HK-2 (cell line): ENCODE results near the gene CNOT6L.

Experiments
- DNase-seq: peaks from one replicate; pipeline ENCODE4 v3.0.0-alpha.2; 2018; ENCODE audit not compliant: unreplicated experiment

The CNOT6L gene

DNA sequence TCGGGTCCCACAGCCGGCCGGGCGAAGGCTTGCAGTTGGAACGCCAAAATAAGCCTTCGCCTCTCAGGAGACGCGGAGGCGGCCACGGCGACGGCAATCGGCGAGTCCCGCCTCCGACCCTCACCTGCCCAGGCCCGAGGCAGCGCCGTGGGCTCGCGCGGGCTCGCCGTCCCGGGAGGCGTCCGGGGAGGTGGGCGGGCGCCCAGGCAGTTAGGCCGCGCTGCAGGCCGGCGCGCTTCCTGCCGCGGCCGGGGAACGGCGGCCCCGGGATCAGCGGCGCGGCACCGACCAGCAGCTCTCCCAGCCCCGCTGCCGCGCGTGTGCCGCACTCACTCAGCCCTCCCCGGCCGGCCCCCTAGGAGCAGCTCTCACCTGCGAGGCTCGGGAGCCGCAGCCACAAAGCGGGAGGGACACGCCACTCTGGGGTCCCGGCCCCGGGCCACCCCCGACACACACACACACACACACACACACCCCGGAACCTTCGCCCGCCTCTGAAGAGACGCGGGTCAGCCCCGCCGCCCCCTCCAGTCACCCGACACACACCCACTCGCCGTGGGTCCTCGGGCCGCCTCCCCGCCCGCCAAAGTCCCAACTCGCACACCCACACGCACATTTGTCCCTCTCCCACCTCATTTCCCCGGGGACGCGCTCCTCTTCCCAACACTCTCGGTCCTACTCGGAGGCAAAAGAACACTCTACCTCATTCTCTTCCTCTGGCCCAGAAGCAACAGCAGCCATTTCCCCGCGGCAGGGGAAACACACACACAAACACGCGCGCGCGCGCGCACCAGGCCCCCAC, at the start of gene CNOT6L:
CNOT6L (minus strand) TSS at position 767 of the 802 bp plus-strand sequence; CDS start at position 707, 60 bp downstream.
- peak; percentile 68 for DNase-seq

DNA sequence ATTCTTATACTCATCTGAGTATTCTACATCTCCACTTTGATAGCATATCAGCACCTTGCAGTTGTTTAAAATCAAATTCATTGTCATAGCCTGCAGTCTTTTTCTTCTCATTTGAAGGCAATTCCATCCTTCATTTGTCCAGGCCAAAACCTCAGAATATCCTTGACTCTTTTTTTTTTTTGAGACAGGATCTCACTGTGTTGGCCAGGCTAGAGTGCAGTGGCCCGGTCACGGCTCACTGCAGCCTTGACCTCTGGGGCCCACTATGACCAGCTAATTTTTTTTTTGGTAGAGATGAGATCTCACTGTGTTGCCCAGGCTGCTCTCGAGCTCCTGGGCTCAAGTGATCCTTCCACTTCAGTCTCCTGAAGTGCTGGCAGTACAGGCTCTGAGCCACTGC, 46.1 kb upstream of the CNOT6L start:
- no peak for DNase-seq

DNA sequence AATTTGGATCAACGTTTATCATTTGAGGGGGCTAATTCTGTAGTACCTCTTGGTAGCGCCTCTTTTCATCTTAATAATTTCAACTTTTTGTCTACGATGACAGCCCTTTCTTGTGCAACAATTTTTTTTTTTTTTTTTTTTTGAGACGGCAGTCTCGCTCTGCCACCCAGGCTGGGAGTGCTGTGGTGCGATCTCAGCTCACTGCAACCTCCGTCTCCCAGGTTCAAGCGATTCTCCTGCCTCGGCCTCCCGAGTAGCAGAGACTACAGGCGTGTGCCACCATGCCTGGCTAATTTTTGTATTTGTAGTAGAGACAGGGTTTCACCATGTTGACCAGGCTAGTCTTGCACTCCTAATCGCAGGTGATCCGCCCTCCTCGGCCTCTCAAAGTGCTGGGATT, 44.2 kb upstream of the CNOT6L start:
- peak; percentile 9 for DNase-seq

DNA sequence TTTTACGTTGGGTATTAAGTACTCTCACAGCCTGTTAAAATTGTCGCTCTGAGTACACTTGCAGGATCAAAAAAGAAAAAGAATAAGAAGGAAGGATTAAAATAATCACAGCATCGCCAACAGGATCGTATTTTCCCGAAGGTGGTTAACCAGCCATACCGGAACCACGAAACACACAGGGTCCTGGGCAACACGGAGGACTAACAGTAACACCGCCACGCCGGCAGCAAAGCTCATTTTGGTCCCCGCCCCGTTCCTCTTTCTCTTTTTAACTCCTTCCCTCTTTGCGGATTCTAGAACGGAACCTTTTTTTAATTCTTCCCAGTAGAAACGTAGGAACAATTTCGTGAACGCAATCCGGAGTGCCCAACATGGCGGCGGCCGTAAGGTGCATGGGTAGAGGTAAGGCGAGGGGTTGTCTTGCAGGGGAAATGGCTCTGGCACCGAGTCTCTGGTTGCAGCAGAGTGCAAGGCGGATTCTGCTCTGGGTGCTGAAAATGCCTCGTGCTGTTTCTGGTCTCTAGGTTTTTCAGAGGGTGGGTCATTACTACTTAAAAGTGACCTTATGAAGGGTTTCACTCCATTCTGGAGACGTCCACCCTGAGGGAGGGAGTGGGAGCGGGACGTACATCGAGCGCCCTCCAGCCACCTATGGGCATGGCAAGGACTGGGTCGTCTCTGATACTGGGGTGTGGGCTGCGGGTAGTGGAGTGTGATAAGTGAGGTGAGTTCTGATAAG, 43.5 kb upstream of the CNOT6L start, which contains the start of gene MRPL1:
MRPL1 (plus strand) TSS at position 353 of the 739 bp plus-strand sequence; CDS start at position 372, 19 bp downstream.
- DNase-seq = peak; percentile 87

DNA sequence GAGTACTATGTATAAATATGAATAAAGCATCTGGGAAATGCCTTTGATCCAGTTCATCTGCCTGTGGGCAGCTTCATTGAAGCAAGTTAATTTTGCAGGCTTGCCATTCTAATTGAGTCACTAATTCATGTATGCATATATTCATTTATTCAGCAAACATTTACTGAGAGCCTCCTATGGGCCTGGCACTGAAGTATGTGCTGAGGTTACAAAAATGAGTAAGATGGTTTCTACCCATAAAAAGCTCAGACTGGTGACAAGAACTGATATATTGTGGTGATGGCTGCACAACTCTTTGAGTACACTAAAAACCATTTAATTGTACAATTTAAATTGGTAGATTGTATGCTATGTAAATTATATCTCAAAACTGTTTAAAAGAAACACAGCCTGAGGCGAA, 42.3 kb upstream of the CNOT6L start:
- no peak for DNase-seq

DNA sequence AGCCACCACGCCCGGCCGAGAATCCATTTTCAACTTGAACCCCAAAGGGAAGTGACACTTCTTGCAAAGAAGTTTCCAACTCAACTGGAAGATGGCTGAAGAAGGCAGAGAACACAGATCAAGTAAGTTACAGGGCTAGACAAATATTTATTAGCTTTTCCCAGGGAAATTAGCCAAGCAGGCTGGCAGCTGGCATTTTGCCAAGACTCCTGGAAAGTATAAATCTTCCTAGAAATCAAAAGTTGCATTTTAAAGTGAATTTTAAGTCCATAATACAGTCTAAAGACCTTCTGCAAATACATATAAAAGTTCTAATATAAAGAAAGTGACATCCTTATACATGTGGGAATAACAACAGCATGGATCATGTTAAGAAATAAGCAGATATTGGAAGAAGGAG, 40.1 kb upstream of the CNOT6L start:
- DNase-seq = no peak

DNA sequence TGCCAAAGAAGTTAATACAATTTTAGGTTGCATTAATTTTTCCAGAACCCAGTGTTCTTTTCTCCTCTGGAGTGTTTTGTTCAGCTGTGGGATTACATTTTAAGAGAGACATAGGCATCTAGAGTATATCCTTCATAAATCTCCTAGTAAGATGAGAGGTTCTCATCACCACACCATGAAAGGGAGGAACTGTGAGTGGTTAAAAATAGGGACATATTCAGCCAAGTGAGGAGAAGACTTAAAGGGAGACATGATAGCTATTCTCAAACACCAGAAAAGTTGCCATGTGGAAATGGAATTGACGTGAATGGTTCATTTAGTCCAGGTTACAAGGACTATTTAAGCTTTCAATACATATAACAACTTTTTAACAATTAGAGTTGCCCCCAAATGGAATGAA, 37.0 kb upstream of the CNOT6L start:
- no peak for DNase-seq

DNA sequence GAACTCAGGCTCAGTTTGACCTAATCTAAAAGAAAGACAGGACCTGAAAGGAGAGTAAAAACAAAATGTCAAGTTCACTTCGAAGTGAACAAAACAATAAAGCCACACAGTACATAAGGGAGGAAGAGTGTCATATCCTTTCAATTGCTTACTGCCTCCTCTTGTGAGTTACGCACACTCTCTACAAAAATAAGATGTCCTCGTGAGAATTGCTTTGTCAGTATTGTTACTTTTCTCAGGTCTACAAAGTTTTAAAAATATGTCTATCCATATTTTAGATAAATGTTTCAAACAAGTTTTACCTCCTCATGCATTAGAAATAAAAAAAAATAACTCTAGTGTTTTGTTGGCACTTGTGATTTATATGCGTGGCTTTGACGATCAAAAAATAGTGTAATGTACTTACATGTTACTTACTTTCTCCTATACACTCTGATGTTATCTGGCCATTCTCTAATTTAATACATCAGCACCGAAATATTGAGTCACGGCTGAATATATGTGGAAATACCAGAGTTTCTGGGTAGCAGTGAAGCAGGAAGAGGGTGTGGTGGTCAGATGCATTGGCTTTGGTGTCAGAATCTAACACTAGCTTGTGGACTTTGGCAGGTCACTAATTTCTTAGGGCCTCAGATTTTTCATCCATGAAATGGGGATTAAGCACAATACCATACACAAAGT, 35.4 kb upstream of the CNOT6L start:
- DNase-seq = no peak

DNA sequence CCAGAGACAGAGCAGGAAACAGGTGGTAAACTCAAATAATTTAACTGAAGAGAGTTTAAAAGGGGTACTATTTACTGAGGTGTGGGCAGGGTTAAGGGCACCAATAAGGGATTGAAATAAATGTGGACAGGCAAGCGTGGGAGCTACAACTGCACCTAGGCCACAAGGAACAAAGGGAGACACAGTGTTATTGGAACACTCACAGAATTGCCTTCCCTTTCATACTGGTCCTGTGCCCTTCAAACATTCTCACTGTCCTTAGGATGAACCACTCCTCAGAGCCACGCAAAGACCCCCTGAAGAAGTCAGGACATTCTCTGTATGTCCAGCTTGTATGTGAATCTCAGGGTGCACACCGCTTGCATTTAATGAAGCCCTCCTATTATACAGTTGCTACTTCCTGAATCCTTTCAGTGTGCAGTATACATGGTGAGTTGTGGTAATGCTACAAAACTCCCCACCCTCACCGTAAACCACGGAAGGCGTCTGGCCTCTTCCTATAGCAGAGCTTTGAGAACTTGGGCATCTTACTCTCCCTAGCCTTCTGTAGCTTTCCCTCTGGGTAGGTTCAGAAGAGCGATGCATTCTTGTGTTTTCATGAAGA, 33.8 kb upstream of the CNOT6L start:
- no peak for DNase-seq

DNA sequence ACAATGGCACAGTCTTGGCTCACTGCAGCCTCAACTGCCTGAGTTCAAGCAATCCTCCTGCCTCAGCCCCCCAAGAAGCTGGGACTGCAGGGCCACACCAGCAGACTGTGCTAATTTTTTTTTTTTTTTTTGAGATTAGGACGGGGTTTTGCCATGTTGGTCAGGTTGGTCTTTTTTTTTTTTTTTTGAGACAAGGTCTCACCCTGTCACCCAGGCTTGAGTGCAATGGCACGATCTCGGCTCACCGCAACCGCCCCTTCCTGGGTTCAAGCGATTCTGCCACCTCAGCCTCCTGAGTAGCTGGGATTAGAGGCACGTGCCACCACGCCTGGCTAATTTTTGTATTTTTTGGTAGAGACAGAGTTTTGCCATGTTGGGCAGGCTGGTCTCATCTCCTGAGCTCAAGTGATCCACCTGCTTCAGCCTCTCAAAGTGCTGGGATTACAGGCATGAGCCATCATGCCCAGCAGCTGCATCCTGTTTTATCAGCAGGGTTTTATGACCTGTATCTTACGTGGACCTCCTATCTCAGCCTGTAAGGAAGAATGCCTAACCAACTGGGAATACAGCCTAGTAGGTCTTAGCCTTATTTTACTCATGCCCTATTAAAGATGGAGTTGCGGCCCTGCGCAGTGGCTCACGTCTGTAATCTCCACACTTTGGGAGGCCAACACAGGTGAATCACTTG, 30.3 kb upstream of the CNOT6L start:
- no peak for DNase-seq

DNA sequence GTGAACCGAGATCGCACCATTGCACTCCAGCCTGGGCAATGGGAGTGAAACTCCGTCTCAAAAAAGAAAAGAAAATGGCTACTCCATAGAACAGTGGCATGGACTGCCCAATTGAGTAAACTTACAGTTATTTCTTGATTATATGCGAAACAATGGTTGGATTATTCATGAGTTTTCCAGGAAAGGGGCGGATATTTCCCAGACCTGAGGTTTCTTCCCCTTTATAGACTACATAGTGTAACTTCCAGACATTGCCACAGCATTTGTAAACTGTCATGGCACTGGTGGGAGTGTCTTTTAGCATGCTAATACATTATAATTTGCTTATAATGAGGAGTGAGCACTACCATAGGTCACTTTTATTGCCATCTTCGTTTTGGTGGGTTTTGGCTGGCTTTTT, 29.3 kb upstream of the CNOT6L start:
- no peak for DNase-seq

DNA sequence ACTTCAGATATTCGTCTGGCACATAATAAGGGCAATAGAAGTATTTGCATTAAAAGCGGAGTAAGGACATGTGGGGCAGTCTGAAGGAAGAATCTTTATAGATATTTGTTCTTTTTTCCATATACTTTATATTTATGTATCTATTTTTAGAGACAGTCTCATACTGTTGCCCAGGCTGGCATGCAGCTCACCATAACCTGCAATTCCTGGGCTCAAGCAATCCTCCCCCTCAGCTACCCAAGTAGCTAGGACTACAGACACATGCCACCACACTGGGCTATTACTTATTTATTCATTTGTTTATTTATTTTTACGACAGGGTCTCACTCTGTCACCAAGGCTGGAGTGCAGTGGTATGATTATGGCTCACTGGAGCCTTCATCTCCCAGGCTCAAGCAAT, 26.8 kb upstream of the CNOT6L start:
- DNase-seq = no peak

DNA sequence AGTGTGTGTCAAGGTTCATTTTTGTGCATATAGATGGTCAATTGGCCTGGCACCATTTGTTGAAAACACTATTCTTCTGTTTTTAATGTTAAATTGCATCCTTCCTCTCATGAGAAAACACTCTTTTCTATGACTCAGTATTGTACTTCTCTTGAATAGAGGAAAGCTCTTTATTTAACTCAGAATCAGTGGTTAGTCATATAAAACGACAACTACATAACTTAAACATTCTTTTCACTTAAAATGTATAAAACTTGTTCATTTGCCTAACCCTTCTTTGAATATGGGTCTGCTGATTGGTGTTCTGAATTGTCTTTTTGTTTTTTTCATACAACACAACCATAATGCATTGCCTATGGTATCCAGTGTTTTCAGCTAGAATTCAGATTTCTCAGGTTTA, 26.2 kb upstream of the CNOT6L start:
- no peak for DNase-seq

DNA sequence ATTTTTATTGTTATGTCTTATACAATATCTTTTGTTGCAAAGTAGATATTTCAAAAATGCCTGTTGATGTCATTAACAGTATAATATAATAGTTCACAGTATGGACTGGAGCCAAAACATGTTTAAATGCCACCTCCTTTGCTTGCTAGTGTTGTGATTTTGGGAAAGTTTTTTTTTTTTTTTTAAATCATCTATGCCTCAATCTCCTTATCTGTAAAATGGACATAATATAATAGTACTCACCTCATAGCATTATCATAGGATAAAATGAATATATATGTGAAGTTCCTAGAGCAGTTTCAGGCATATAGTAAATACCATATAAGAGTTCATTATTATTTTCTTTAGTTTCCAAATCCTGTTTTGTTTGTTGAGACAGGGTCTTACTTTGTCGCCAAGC, 25.2 kb upstream of the CNOT6L start:
- DNase-seq = no peak

DNA sequence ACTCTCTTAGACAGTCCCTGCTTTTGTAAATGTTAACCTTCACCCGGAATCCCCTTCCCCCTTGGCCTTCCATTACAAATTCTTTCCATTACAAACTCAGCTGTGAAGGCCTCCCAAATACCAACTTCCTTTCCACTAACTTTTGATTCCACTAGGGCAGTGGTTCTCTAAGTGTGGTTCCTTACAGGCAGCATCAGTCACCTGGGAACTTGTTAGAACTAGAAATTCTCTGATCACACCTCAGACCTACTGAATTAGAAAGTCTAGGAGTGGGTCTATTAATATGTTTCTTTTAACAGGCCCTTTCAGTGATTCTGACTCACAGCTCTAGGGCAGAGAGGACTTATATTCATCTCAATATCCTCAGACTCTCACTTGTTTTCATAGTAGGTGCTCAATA, 24.5 kb upstream of the CNOT6L start:
- no peak for DNase-seq

DNA sequence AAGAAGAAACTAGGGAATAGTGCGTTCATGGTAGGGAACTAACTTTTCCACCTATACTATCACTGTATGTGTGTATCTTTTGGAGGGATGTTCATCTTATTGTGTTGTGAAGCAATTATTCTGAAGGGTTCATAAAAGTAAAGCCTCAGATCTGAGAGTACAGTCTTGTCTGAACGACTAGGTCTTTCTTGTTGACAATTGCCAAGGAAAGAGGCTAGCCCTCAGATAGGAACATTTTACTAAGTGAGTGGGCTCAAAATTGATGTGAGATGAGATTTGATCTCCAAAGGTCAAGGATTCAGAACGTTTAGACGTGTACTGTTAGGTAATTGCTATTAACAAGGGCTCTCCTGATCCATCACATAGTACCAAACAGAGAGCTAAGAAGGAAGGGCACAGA, 15.2 kb upstream of the CNOT6L start:
- no peak for DNase-seq

DNA sequence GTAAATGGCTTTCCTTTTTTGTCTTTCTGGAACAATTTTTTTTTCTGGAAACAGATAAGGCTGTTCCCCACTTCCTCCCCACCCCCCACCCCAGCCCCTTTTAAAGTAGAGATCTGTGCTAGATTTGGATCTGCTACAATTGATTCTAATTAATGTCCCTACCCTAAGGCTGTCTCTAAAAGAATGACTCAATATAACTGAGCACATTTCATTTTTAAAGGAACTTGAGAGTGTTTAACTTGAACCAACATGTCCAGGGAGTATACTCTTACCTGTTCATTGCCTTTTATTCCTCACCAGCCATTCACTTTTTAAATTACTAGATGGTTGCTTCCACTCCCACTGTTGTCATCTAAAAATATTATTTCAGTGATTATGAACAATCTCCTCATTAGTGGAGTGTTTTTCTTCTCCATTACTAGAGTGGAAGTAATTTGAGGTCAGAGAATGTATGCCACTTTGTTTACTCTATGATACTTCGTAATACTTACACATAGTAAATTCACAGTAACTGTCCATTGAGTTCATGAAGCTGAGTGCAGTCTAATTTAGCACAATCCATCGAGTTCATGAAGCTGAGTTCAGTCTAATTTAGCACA, 14.1 kb upstream of the CNOT6L start:
- no peak for DNase-seq

DNA sequence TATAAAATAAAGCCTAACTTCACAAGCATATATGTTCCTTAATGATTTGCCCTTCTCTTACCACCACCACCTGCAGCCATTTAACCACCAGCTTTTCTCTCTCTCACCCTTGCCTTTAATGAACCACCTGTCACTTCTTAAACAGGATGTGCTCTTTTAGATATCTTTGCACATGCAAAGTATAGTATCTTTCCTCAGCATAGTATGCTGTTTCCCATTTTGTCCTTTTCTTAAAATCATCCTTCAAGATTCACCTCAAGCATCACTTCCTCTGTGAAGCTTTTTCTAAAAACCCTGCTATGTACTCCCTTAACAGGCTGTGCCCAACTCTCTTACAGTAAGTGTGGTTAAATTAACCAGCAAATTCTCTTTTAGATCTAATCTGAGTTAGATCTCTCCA, 8.2 kb upstream of the CNOT6L start:
- DNase-seq = no peak

DNA sequence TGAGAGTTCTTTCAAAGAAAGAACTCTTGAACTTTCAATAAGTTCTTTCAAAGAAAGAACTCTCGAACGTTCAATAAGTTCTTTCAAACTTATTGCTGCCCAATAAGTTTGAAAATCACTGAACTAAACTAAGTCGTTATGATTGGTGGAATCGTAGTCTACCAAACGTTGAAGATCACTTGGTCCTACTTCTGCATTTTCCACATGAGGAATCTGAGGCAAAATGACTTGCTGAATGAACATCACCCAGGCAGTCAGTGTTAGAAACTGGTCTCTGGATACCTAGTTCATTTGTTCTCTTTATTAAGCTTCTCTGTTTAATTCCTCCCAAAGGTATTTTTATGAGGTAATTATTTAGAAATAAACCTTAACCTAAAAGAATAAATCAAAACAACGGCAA, 7.1 kb upstream of the CNOT6L start:
- DNase-seq = no peak

DNA sequence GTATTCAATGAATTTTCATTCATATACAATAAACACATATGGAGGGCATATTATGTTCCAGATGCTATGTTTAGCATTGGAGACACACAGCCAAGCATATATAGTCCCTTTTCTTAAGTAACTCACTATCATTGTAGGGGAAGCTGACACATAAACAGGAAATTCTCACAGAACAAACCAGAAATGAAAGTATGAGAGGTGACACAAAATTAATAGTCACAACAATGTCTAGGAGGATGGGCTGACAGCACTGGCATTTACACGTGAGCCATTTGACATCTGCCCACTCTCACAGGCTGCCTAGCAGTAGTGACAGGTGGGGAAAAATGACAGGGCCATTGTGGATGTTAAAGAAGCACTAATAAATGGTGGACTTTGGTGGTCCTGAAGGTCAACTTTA, 2.6 kb upstream of the CNOT6L start:
- no peak for DNase-seq
